CD4-positive, alpha-beta T cell treated with Interleukin-4 for 4 hours (primary cell): ENCODE measurements around the gene TBC1D5.
"Not testable (repeated sequence)": the region's sequence is repeated elsewhere in the genome, so short reads cannot be mapped to it uniquely, and the experiment has no call there.

Experiments
- DNase-seq: peaks from one replicate; pipeline ENCODE4 v3.0.0-alpha.2; 2020

The TBC1D5 gene

GRCh38 chr3:17639257-17639656 lies 103.2 kb downstream of the TBC1D5 start:
- no peak for DNase-seq

GRCh38 chr3:17638356-17638755 lies 104.1 kb downstream of the TBC1D5 start:
- DNase-seq, result no peak

- DNase-seq, result not testable (repeated sequence)
Observed at GRCh38 chr3:17635675-17636074, 106.8 kb downstream of the TBC1D5 start.

GRCh38 chr3:17634964-17635363 lies 107.5 kb downstream of the TBC1D5 start:
- no peak for DNase-seq

- DNase-seq, result no peak
Observed at GRCh38 chr3:17634201-17634600, 108.2 kb downstream of the TBC1D5 start.

GRCh38 chr3:17632401-17633100 lies 109.9 kb downstream of the TBC1D5 start:
- no peak for DNase-seq

GRCh38 chr3:17631609-17632008 lies 110.8 kb downstream of the TBC1D5 start:
- no peak for DNase-seq

- no peak for DNase-seq
Observed at GRCh38 chr3:17629400-17629799, 113.0 kb downstream of the TBC1D5 start.

- no peak for DNase-seq
Observed at GRCh38 chr3:17626395-17626794, 116.0 kb downstream of the TBC1D5 start.

- no peak for DNase-seq
Observed at GRCh38 chr3:17625133-17625532, 117.3 kb downstream of the TBC1D5 start.

GRCh38 chr3:17623464-17623863 lies 119.0 kb downstream of the TBC1D5 start:
- no peak for DNase-seq

GRCh38 chr3:17619968-17620367 lies 122.5 kb downstream of the TBC1D5 start:
- DNase-seq, result no peak

- DNase-seq, result not testable (repeated sequence)
Observed at GRCh38 chr3:17613017-17613416, 129.4 kb downstream of the TBC1D5 start.

- DNase-seq, result no peak
Observed at GRCh38 chr3:17607905-17608304, 134.5 kb downstream of the TBC1D5 start.

GRCh38 chr3:17605934-17606333 lies 136.5 kb downstream of the TBC1D5 start:
- no peak for DNase-seq

- DNase-seq, result peak; percentile 8
Observed at GRCh38 chr3:17605032-17605431, 137.4 kb downstream of the TBC1D5 start.

- DNase-seq, result no peak
Observed at GRCh38 chr3:17602126-17602525, 140.3 kb downstream of the TBC1D5 start.

GRCh38 chr3:17592956-17593355 lies 149.5 kb downstream of the TBC1D5 start:
- no peak for DNase-seq

- DNase-seq, result no peak
Observed at GRCh38 chr3:17590465-17590864, 152.0 kb downstream of the TBC1D5 start.

- DNase-seq, result no peak
Observed at GRCh38 chr3:17589888-17590287, 152.5 kb downstream of the TBC1D5 start.

- no peak for DNase-seq
Observed at GRCh38 chr3:17588422-17588821, 154.0 kb downstream of the TBC1D5 start.

- DNase-seq, result no peak
Observed at GRCh38 chr3:17585394-17586325, 156.8 kb downstream of the TBC1D5 start.

GRCh38 chr3:17584066-17584465 lies 158.4 kb downstream of the TBC1D5 start:
- DNase-seq, result no peak

- no peak for DNase-seq
Observed at GRCh38 chr3:17583530-17583929, 158.9 kb downstream of the TBC1D5 start.
